Hindlimb muscle (tissue), 1 donor: ENCODE measurements around the gene CAMKMT. TPM values are rescaled to one million over a fixed set of nuclear protein-coding genes. Genes with fewer than 3 reads are reported as not detected.

Experiments used
- DNase-seq: peaks from one replicate; pipeline ENCODE4 v3.0.0-alpha.2; 2013
- polyA plus RNA-seq: library from polyadenylated mRNA; unstranded; fragments of 120-200 nt; gene quantifications from one replicate; pipeline ENCODE4 v1.2.1, GENCODE V29; 2013; ENCODE audit not compliant: insufficient read length

The CAMKMT gene
- polyA plus RNA-seq, 1 donor: 4.3 TPM

DNA sequence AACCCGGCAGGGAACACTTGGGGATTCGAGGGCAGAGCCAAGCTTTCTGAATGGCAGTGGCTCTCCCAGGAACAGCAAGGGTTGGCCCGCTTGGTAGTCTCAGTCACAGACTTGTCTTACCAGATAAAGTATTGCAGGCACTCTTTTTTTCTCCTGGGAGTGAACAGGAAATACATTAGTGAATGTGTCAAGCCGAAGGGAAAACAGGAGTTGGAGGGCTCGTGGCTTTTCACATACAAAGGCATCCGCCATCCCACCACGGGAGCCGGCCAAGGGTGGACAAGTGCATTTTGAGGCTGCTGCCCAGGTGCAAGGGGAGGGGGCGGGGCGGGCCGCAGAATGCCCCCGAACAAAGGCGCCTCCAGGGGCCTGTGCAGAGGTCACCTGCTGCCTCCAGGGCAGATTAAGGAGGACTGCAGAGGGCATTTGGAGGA is 416.5 kb downstream of the CAMKMT start:
- no peak for DNase-seq

DNA sequence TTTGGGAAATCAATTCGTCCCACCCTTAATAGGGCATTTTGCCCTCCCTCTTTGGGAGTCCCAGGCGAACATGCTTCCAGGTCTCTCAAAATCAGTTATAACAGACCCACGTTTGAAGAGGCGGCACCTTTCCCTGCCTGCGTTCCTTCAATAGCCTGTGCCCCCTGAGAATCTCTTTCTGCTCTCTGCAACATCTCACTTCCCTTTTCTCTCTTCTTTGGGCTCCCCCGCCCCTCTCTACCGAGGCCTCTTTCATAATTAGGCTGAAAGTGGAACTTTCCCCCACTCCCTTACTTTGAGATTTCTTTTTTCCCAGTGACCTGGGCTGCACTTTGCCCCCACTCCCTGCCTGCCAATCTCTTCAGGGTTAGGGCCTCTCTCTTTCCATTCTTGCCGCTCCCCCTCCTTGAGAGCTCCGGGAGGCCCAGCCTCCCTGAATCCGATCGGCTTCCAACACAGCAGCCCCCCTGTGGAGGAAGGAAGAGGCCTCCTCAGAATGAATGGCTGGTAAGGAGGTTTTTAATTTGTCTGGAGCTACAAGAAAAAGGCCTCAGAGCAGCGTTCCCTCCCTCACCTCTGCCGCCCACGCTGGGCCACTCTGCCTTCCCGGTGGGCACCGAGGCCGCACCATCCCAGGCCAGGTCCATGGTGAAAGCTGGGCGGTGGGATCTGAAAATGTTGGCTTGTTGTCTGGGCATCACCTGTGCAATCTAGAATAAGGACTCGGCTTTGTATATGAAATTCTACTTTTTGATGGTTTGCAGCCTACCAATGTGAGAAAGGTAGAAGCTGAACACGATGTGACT is 417.1 kb downstream of the CAMKMT start:
- DNase-seq: no peak

GRCh38 chr2:44779793-44780192 is 418.0 kb downstream of the CAMKMT start:
- DNase-seq: no peak

DNA sequence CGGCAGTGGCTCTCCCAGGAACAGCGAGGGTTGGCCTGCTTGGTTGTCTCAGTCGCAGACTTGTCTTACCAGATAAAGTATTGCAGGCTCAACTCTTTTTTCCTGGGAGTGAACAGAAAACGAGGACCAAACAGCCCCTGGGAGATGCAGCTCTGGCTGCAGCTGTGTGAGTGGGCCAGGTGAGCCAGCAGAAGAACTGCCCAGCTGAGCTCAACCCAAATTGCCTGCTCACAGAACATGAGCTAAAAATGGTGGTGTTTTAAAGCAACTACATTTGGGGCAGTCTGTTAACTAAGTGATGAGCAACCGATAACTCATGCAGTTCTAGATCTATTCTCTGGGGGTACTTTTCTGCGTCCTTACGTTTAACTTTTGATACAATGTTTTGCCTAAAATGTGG is 418.7 kb downstream of the CAMKMT start:
- no peak for DNase-seq

DNA sequence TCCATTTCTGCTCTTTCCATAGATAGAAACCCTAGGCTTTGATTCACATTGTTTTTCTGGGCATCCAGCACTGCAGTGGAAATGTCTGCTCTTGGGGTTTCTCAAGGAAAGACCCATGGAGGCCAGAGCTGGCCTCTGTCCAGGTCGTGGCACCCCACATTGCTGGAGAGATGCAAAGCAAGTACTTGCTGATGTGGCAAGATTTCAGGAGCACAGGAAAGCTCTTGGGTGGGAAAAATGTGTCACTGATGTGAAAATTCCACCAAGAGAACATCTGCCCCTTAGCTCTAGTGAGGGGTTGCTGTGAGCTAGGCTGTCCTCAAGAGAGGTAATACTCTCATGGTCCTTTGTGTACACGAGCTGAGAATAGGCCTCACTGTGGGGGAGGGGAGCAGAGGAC is 423.7 kb downstream of the CAMKMT start:
- DNase-seq: no peak

DNA sequence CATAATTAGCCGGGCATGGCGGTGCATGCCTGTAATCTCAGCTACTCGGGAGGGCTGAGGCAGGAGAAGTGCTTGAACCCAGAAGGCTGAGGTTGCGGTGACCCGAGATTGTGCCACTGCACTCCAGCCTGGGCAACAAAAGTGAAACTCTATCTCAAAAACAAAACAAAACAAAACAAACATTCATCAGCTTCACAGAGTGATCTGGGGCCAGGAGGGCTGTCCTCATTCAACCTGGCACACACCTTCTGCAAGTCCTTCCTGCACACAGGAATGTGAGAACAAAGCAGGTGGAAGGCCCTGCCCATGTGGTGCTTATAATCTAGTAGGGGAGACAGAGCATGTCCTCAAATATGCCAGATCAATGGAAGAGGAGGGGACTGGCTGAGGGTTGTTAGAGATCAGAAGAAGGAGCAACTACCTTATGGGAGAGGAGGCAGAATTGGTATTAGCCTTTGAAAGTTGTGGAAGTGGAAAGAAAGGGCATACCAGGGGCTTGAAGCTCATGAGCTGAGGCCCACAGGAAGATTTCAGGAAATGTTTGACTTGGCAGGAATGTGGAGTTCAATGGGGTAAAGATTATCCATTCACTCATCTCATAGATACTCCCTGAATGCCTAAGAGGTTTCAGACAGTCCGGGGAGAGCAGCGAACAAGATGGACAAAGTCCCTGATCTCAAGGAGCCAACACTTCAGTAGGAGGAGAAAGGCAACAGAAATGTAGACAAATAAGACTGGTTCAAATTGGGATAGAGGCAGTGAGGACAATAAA is 424.5 kb downstream of the CAMKMT start:
- DNase-seq: no peak

DNA sequence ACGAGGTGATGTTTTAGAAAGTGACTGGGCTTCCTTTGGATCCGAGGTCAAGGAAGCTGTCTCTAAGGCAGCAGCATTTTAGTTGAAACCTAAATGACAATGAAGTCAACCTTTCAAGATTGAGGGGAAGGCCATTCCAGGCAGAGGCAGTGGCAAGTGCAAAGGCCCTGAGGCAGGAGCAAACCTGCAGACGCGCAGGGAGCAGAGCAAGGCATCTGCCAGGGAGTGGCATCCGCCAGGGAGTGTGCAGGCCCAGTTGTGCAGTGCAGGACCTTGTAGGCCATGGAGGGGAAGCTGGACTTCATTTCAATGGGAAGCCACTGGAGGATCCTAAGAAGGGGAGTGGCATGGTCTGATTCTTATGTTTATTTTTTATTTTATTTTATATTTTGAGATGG is 425.1 kb downstream of the CAMKMT start:
- no peak for DNase-seq

GRCh38 chr2:44787663-44788062 is 425.9 kb downstream of the CAMKMT start:
- DNase-seq: no peak

- DNase-seq: no peak
These were observed 427.7 kb downstream of the CAMKMT start for GRCh38 chr2:44789446-44789845.

GRCh38 chr2:44789971-44790721 is 428.4 kb downstream of the CAMKMT start:
- no peak for DNase-seq

- DNase-seq: no peak
These were observed 431.6 kb downstream of the CAMKMT start for GRCh38 chr2:44793322-44793870.

GRCh38 chr2:44796771-44797170 is 435.0 kb downstream of the CAMKMT start:
- no peak for DNase-seq

DNA sequence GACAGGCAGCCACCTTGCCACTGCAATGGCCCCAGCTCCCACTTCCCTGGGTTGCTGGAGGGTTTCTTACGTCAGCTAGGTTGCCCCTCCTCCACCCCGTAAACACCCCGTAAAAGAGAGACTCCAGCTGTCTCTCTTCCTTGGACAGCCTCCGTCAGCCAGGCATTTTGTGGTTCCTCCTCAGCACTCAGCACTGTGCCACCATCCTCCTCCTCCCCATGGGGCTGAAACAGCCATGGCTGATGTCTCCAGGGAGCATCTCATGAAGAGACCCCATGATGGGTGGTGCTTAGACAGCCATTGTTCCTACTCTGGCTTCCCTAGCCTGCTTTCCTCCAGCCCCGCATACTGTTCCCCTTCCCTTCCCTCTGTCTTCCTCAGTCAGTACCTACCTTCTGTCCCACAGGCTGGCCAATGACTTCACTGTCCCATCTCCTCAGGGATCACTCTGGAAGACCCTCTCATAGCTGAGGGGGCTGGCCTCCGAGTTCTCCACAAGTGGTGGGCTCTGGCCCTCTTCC is 436.5 kb downstream of the CAMKMT start:
- no peak for DNase-seq

DNA sequence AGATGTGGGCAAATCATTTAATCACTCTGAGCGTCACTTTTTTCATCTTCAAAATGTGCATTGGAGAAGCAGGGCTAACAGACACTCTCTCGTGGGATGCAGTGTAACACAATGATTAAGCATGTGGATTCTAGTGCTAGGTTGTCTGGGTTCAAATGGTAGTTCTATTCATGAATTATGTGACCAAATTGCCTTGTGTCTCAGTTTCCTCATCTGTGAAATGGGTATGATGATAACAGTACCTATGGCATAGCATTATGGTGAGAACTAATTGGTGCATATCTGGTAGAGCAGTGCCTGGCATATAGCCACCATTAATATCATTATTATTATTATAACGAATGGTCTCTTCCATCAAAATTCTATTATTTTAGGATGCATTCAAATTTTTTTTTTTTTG is 437.4 kb downstream of the CAMKMT start:
- DNase-seq: no peak

DNA sequence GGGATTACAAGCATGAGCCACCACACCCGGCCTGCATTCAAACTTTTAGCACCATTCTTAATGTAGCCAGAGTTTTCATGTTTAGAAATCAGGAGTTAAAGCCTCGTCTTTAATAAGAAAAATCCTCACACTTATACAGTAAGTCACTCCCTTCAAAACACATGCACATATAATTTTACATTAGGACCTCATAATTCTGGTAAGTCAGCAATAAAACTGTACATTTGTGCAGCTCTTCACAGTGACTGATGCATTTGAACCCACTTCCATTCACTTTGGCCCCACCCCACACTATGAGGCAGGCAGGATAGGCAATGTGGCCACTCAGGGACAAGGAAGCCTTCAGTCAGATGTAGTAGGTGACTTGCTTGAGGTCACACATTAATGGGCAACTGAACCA is 438.0 kb downstream of the CAMKMT start:
- no peak for DNase-seq

- DNase-seq: no peak
These were observed 439.6 kb downstream of the CAMKMT start for GRCh38 chr2:44801289-44801840.

DNA sequence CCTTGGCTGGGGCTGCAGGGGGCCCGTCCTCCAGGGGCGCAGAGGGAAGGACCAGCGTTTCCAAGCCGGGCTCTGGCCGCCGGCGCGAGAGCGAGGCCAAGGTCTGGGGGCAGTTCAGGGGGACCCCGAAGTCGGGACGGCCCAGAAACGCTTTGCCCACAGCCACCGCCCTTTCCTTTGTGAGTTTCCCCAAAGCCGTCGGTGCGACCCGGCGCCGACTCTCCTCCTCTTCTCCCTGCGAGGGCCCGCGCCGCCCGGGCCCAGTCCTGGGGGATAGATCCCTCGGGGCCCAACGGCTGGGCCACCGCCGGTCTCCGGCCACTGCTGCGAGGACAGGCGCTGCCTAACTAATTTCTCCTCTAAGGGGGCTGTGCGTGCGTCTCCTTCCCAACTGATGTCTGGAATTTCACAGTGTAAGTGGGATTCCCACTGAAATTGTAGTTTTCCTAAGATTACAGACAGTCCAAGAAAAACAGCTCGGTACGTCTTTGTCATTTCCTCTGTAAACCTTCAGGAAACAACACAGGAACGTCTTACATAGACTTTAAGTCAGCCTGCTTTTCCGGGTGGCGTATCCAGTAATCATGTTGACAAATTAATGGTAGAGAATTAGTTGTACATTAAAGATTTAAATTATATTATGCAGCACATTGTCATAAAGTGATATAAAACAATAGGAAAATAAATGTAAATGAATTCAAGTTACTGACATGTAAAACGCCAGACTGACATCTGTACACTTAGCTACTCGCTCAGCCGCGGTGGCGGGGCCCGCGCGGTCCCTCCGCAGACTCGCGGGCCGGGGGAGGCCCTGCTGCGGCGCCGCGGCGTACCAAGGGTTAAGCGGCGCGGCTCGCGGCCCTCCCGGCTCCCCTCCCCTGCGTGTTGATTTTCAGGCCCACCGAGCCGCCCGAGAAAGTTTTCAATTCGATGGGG is 440.4 kb downstream of the CAMKMT start:
- no peak for DNase-seq

- DNase-seq: no peak
These were observed 441.2 kb downstream of the CAMKMT start for GRCh38 chr2:44802777-44803424.

GRCh38 chr2:44804406-44805265 is 442.9 kb downstream of the CAMKMT start:
- DNase-seq: no peak
